Fibroblast of mammary gland (primary cell): ENCODE results near the gene AKR1B1.

Source experiments
- DNase-seq: peaks from one replicate; pipeline ENCODE4 v3.0.0-alpha.2; 2010; ENCODE audit warnings: low read depth
- H3K4me3 ChIP-seq: 2 replicates; pipeline ENCODE4 v1.5.1; 2011; ENCODE audit warnings: low read depth, mild to moderate bottlenecking, low read length, moderate library complexity; ENCODE audit not compliant: control insufficient read depth
- TF ChIP-seq, protein P1 (sequence below): conservative IDR thresholded peaks from 2 replicates; pipeline ENCODE4 v1.5.1; 2011; ENCODE audit warnings: low read depth, low read length, inconsistent platforms; ENCODE audit not compliant: control insufficient read depth, insufficient read depth

The AKR1B1 gene

DNA sequence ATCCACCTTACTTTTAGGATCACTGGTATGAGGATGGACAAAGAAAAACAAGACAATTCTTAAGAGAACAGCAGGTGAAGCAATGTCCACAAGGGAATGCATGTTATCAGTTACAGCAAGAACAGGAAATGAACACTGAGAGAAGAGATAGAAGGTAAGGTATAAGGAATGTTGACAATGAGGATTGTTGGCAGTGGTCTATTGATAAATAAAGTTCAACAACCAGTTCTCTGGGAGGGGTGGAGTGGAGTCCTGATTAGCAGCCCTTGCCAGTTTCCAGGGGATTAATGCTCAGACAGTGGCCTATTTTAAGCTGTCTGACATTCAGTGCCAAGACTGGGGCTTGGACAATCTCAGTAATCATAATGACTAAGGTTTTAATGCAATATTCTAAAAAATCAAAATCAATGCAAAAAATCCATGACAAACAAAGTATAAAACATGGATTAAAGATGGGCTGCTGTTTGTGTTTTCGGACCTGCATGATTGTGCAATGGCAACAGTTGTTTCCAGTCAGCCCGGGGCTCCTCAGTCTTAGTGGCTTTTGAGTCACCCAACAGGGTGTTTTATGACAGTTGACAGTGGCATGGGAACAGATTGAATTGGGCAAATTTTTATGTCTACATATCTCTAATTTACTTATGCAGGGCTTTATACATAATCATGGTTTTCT, 13.8 kb upstream of the AKR1B1 start:
- no peak for DNase-seq
- no peak overlapping the region for H3K4me3 ChIP-seq
- TF ChIP-seq, protein P1, sequence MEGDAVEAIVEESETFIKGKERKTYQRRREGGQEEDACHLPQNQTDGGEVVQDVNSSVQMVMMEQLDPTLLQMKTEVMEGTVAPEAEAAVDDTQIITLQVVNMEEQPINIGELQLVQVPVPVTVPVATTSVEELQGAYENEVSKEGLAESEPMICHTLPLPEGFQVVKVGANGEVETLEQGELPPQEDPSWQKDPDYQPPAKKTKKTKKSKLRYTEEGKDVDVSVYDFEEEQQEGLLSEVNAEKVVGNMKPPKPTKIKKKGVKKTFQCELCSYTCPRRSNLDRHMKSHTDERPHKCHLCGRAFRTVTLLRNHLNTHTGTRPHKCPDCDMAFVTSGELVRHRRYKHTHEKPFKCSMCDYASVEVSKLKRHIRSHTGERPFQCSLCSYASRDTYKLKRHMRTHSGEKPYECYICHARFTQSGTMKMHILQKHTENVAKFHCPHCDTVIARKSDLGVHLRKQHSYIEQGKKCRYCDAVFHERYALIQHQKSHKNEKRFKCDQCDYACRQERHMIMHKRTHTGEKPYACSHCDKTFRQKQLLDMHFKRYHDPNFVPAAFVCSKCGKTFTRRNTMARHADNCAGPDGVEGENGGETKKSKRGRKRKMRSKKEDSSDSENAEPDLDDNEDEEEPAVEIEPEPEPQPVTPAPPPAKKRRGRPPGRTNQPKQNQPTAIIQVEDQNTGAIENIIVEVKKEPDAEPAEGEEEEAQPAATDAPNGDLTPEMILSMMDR: no peak

DNA sequence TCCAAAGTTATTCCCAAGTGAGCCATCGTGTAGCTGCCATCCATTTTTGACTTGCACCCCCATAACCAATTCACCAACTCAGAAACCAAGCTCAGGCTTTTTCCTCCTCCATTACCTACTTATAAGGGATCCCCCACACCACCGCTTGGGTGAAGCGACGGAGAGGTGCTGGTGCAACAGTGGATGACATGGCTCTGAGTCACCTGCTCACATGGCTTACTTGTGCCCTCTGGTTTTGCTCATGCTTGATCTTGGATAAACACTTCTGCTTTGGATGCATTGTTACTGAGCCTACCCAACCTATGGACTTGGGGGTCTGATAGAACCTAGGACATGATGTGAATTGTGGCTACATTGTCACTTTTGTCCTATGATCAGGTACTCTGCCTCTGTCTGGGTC, 12.0 kb upstream of the AKR1B1 start:
- H3K4me3 ChIP-seq: no peak overlapping the region
- DNase-seq: peak; percentile 93
- TF ChIP-seq, protein P1: no peak

DNA sequence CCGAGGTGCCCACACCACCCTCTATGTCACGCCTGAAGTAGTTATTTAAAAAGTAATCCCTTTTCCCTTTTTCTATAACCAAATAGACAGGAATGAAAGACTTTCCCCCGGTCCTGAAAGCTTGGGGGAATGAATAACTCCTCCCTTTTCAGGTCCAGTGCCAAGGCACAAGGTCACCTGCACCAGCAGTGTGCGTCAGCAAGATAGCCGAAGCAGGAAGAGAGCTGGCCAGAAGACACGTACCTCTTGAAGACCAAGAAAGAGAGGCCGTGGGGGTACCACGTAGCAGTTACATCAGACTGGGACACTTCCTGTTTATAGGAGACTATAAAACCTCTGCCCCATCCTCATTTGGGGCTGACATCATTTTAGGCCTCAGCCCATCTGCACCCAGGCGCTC, 10.7 kb upstream of the AKR1B1 start:
- TF ChIP-seq, protein P1: no peak
- no peak overlapping the region for H3K4me3 ChIP-seq
- DNase-seq: no peak

DNA sequence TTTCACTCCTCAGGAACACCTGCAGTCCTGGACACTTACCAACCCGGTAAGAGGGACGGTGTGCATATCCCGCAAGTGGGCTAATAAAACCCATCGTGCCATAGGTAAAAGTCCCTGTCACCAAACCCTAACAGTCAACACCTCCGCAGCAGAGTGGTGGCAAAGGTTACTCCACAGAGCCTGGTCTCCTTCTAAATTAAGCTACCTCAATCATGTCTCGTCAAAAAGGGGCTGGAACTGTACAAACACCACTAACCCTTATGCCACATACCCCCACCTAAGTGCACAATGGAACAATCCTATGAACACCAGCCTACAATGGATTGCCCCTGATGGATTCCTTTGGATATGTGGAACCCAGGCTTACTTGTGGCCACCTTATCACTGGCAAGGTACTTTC, 9.6 kb upstream of the AKR1B1 start:
- H3K4me3 ChIP-seq: no peak overlapping the region
- TF ChIP-seq, protein P1: no peak
- DNase-seq: no peak

DNA sequence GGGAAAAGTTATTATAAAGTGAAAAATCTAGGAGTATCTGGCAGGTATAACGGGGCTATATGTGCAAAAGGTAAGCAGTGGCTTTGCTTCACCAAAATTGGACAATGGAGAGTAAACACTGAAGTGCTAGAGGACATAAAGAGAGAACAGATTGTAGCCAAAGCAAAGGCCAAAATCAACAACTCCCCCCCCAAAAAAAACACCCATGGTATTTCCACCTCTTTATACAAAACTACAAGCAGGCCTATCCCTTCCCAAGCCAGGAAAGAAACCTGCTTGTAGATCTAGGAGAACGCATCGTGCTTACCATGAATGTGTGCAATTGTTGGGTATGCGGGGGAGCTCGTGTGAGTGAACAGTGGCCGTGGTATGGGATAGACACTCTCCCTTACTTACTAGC, 9.2 kb upstream of the AKR1B1 start:
- DNase-seq: no peak
- TF ChIP-seq, protein P1: no peak
- H3K4me3 ChIP-seq: no peak overlapping the region

DNA sequence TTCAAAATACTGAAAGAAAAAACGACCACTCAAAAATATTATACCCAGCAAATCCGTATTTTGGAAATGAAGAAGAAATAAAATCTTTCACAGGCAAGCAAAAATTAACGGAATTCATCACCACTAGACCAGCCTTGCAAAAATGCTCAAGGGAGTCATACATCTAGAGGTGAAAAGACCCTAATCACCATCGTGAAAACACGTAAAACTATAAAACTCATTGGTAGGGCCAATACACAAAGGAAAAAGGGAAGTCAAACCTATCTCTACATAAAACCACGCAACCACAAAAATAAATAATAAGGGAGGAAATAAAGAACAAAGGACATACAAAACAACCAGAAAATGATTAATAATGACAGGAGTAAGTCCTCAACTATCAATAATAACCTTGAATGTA, 6.6 kb upstream of the AKR1B1 start:
- H3K4me3 ChIP-seq: no peak overlapping the region
- DNase-seq: no peak
- TF ChIP-seq, protein P1: no peak

DNA sequence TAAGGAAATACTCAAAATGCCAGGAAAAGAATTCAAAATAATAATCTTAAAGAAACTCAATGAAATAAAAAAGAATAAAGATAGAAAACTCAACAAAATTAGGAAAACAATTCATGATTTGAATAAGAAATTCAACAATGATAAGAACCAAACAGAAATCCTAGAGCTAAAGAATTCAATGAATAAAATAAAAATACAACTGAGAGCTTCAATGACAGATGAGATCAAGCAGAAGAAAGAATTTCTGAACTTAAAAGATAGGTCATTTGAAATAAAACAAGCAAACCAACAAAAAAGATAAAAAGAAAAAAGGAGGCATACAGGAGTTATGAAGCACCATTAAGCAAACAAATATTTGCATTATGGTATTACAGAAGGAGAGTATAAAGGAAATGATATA, 5.6 kb upstream of the AKR1B1 start:
- no peak overlapping the region for H3K4me3 ChIP-seq
- TF ChIP-seq, protein P1: no peak
- DNase-seq: no peak
